DMS79 treated with DMSO at 0.1 percent for 48 hours (cell line): ENCODE results near the gene PRDM15.

ENCODE experiments used
- DNase-seq: peaks from one replicate; lab custom pipeline; 2025; lab: John Stamatoyannopoulos, UW

The PRDM15 gene

GRCh38 chr21:41907496-41908258, 28.5 kb upstream of the PRDM15 start:
- DNase-seq: no peak

- no peak for DNase-seq
These were observed 27.6 kb upstream of the PRDM15 start for GRCh38 chr21:41906770-41907169.

- no peak for DNase-seq
These were observed 24.6 kb upstream of the PRDM15 start for GRCh38 chr21:41903559-41904351.

GRCh38 chr21:41902946-41903345, 23.8 kb upstream of the PRDM15 start:
- no peak for DNase-seq

- no peak for DNase-seq
These were observed 22.6 kb upstream of the PRDM15 start for GRCh38 chr21:41901782-41902181.

- no peak for DNase-seq
These were observed 22.0 kb upstream of the PRDM15 start for GRCh38 chr21:41901099-41901498.

- DNase-seq: no peak
These were observed 21.3 kb upstream of the PRDM15 start for GRCh38 chr21:41900401-41900800.

GRCh38 chr21:41899426-41900202, 20.5 kb upstream of the PRDM15 start:
- no peak for DNase-seq

- DNase-seq: no peak
These were observed 19.9 kb upstream of the PRDM15 start for GRCh38 chr21:41898998-41899397.

GRCh38 chr21:41897700-41898099, 18.6 kb upstream of the PRDM15 start:
- DNase-seq: no peak

- no peak for DNase-seq
These were observed 18.0 kb upstream of the PRDM15 start for GRCh38 chr21:41897047-41897669.

- peak; percentile 4 for DNase-seq
These were observed 16.7 kb upstream of the PRDM15 start for GRCh38 chr21:41895643-41896493.

GRCh38 chr21:41894922-41895557, 15.9 kb upstream of the PRDM15 start:
- DNase-seq: no peak

- DNase-seq: no peak
These were observed 15.4 kb upstream of the PRDM15 start for GRCh38 chr21:41894511-41894910.

- DNase-seq: no peak
These were observed 13.6 kb upstream of the PRDM15 start for GRCh38 chr21:41892726-41893125.

- DNase-seq: no peak
These were observed 12.0 kb upstream of the PRDM15 start for GRCh38 chr21:41891132-41891531.

GRCh38 chr21:41890355-41890754, 11.2 kb upstream of the PRDM15 start:
- no peak for DNase-seq

GRCh38 chr21:41888749-41889376, 9.7 kb upstream of the PRDM15 start:
- no peak for DNase-seq

GRCh38 chr21:41887667-41888066, 8.5 kb upstream of the PRDM15 start:
- no peak for DNase-seq

GRCh38 chr21:41886328-41886727, 7.2 kb upstream of the PRDM15 start:
- DNase-seq: no peak
